ENCODE results near the gene TPST2.

- TF ChIP-seq CTCF (IDR thresholded peaks at IDR 0.05) (no peak), POLR2AphosphoS5 (IDR thresholded peaks at IDR 0.05) (no peak), POLR2A (IDR thresholded peaks at IDR 0.05) (no peak)
These were observed 42.5 kb downstream of the TPST2 start for GRCh38 chr22:26547426-26547825.
